Measurements from ENCODE around the gene SUGCT. TPM values are rescaled to one million over a fixed set of nuclear protein-coding genes. Genes with fewer than 3 reads are reported as not detected.

The SUGCT gene
- total RNA-seq, 6 donors from 2014 or later, result 1.4 to 3.1 (median 1.7) TPM; not detected in 1

GRCh38 chr7:40704172-40704571, 569.4 kb downstream of the SUGCT start:
- ATAC-seq (ENCODE audit: low FRiP score in 2 of 2) (no peak), DNase-seq (no peak)
- Histone ChIP-seq H3K36me3 (no peaks in the 10 kb centered on the region), H3K27ac (no peak overlapping the region), H3K4me3 (no peak overlapping the region), H3K4me1 (no peaks in the 10 kb centered on the region), H3K9me3 (no peaks in the 10 kb centered on the region), H3K27me3 (no peaks in the 10 kb centered on the region)
- no peak for TF ChIP-seq POLR2AphosphoS5 (IDR thresholded peaks at IDR 0.05)
- no peak for TF ChIP-seq EP300 (IDR thresholded peaks at IDR 0.05)
- no peak for TF ChIP-seq POLR2A (IDR thresholded peaks at IDR 0.05)
- no peak for TF ChIP-seq CTCF (IDR thresholded peaks at IDR 0.05)
- WGBS, 2 donors, result 81 to 100% methylated on average over 1 of the region's 1 CpG

- no peaks in the 10 kb centered on the region for H3K9me3 ChIP-seq
- no peak for DNase-seq
- no peak overlapping the region for H3K4me3 ChIP-seq
- TF ChIP-seq POLR2A (IDR thresholded peaks at IDR 0.05) (no peak), CTCF (IDR thresholded peaks at IDR 0.05) (no peak), EP300 (IDR thresholded peaks at IDR 0.05) (no peak), POLR2AphosphoS5 (IDR thresholded peaks at IDR 0.05) (no peak)
- H3K27me3 ChIP-seq, result no peaks in the 10 kb centered on the region
- no peak overlapping the region for H3K27ac ChIP-seq
- WGBS, 2 donors, result 68 to 72% methylated on average over 3 of the region's 3 CpGs
- ATAC-seq (ENCODE audit: low FRiP score in 2 of 2), result no peak
- no peaks in the 10 kb centered on the region for H3K4me1 ChIP-seq
- H3K36me3 ChIP-seq, result no peaks in the 10 kb centered on the region
Measured at GRCh38 chr7:40706829-40707228, 572.0 kb downstream of the SUGCT start.

- TF ChIP-seq POLR2A (IDR thresholded peaks at IDR 0.05) (no peak), POLR2AphosphoS5 (IDR thresholded peaks at IDR 0.05) (no peak), CTCF (IDR thresholded peaks at IDR 0.05) (no peak), EP300 (IDR thresholded peaks at IDR 0.05) (no peak)
- H3K4me1 ChIP-seq, result no peaks in the 10 kb centered on the region
- 73 to 81% methylated on average over 6 of the region's 6 CpGs for WGBS, 2 donors
- DNase-seq, result no peak
- H3K9me3 ChIP-seq, result no peaks in the 10 kb centered on the region
- H3K27ac ChIP-seq, result no peak overlapping the region
- no peaks in the 10 kb centered on the region for H3K27me3 ChIP-seq
- no peak for ATAC-seq (ENCODE audit: low FRiP score in 2 of 2)
- H3K36me3 ChIP-seq, result no peaks in the 10 kb centered on the region
- no peak overlapping the region for H3K4me3 ChIP-seq
Measured at GRCh38 chr7:40709062-40709964, 574.5 kb downstream of the SUGCT start.

GRCh38 chr7:40711706-40712105, 576.9 kb downstream of the SUGCT start:
- no peak overlapping the region for H3K27ac ChIP-seq
- TF ChIP-seq POLR2A (IDR thresholded peaks at IDR 0.05), result no peak
- TF ChIP-seq CTCF (IDR thresholded peaks at IDR 0.05), result no peak
- TF ChIP-seq EP300 (IDR thresholded peaks at IDR 0.05), result no peak
- TF ChIP-seq POLR2AphosphoS5 (IDR thresholded peaks at IDR 0.05), result no peak
- ATAC-seq (ENCODE audit: low FRiP score in 2 of 2) (no peak), DNase-seq (no peak)
- 86 to 90% methylated on average over 6 of the region's 6 CpGs for WGBS, 2 donors
- H3K9me3 ChIP-seq, result no peaks in the 10 kb centered on the region
- no peaks in the 10 kb centered on the region for H3K27me3 ChIP-seq
- H3K4me3 ChIP-seq, result no peak overlapping the region
- no peaks in the 10 kb centered on the region for H3K36me3 ChIP-seq
- no peaks in the 10 kb centered on the region for H3K4me1 ChIP-seq
